GM12878 (cell line): ENCODE data around the gene PTX4. TPM values are rescaled to one million over a fixed set of nuclear protein-coding genes. Genes with fewer than 3 reads are reported as not detected.

Experiments
- ATAC-seq: fragments of 200-7000 bp; cut with Tn5 transposase; 3 replicates; pipeline ENCODE4 v1.9.1; 2020; ENCODE audit warnings: mild to moderate bottlenecking, moderate library complexity
- BruUV-seq: library from RNA; stranded (reverse); fragments of 400-500 nt; replicated peaks from 2 replicates; lab custom pipeline; 2021; lab: Mats Ljungman, UMichigan
- CTCF ChIA-PET: fragments of 300-600 bp; sonication (Branson Sonifier 250); formaldehyde crosslinking; extraction: SDS; loops from one replicate; lab custom pipeline; 2021; ENCODE audit warnings: inconsistent platforms; lab: Yijun Ruan, JAX
- POLR2A ChIA-PET: fragments of 350-600 bp; formaldehyde crosslinking; extraction: SDS; loops from one replicate; lab custom pipeline; 2021; ENCODE audit warnings: inconsistent platforms; lab: Charles Lee
- RAD21 ChIA-PET: fragments of 300-600 bp; sonication (Branson Sonifier 250); formaldehyde crosslinking; loops from one replicate; lab custom pipeline; 2023; ENCODE audit warnings: antibody characterized with exemption; ENCODE audit not compliant: unreplicated experiment; lab: Charles Lee
- SMC1A ChIA-PET: fragments of 300-600 bp; sonication (Branson Sonifier 250); formaldehyde crosslinking; loops from one replicate; lab custom pipeline; 2023; ENCODE audit not compliant: unreplicated experiment, uncharacterized antibody; lab: Charles Lee
- DNase-seq: peaks from one replicate; pipeline ENCODE4 v3.0.0-alpha.2; 2011; ENCODE audit warnings: low read depth, low spot score
- FAIRE-seq: peaks from 3 replicates; lab custom pipeline; 2011; peaks lifted over from hg19 to GRCh38; lab: Jason Lieb, UNC
- H2AFZ ChIP-seq: 2 replicates; pipeline ENCODE4 v1.6.0; 2011; ENCODE audit warnings: low read depth, low read length, control low read depth; ENCODE audit not compliant: control insufficient read depth
- H3K27ac ChIP-seq: 2 replicates; pipeline ENCODE4 v1.5.1; 2011; ENCODE audit warnings: control low read depth; ENCODE audit not compliant: control insufficient read depth, insufficient read depth
- H3K27me3 ChIP-seq, 2 experiments: replicated peaks in 1 of 2; 2 replicates each; pipeline versions ENCODE4 v1.6.0 to v1.6.1; 2011; ENCODE audit warnings: low read length in 1 of 2; ENCODE audit not compliant: control insufficient read depth in 2 of 2, insufficient read depth in 2 of 2
- H3K36me3 ChIP-seq, 2 experiments: 2 replicates each; pipeline ENCODE4 v1.5.1; 2011; ENCODE audit warnings: low read length in 1 of 2; ENCODE audit not compliant: control insufficient read depth in 2 of 2, insufficient read depth in 2 of 2
- H3K4me1 ChIP-seq: 2 replicates; pipeline ENCODE4 v1.6.1; 2011; ENCODE audit warnings: mild to moderate bottlenecking, low read length, moderate library complexity, mixed read lengths; ENCODE audit not compliant: control insufficient read depth, insufficient read depth
- H3K4me2 ChIP-seq: 2 replicates; pipeline ENCODE4 v1.6.0; 2011; ENCODE audit warnings: control low read depth; ENCODE audit not compliant: control insufficient read depth, insufficient read depth
- H3K4me3 ChIP-seq: fragments of 200-600 bp; sonication (generic); 2 replicates; pipeline ENCODE4 v1.5.1; 2016
- H3K79me2 ChIP-seq: 2 replicates; pipeline ENCODE4 v1.6.0; 2011; ENCODE audit warnings: low read length; ENCODE audit not compliant: control insufficient read depth, insufficient read depth
- H3K9ac ChIP-seq: 2 replicates; pipeline ENCODE4 v1.8.0; 2011; ENCODE audit warnings: low read length, control low read depth, mixed read lengths; ENCODE audit not compliant: control insufficient read depth, insufficient read depth
- H3K9me3 ChIP-seq: replicated peaks from 3 replicates; pipeline ENCODE4 v1.5.1; 2011; ENCODE audit warnings: mild to moderate bottlenecking, low read length; ENCODE audit not compliant: control insufficient read depth, insufficient read depth
- H4K20me1 ChIP-seq: 2 replicates; pipeline ENCODE4 v1.6.0; 2011; ENCODE audit not compliant: control insufficient read depth, insufficient read depth
- CBX3 ChIP-seq: fragments of 200-600 bp; sonication (generic); IDR thresholded peaks from 2 replicates; pipeline ENCODE4 v1.6.1; 2016; ENCODE audit warnings: low read depth, borderline replicate concordance
- CHD4 ChIP-seq: fragments of 200-600 bp; sonication (generic); IDR thresholded peaks from 2 replicates; pipeline ENCODE4 v1.6.1; 2016; ENCODE audit warnings: mild to moderate bottlenecking
- CREM ChIP-seq: IDR thresholded peaks from 2 replicates; pipeline ENCODE4 v1.6.1; 2014; ENCODE audit warnings: antibody characterized with exemption, low read depth
- GABPA ChIP-seq: IDR thresholded peaks from 2 replicates; pipeline ENCODE4 v1.6.1; 2014; ENCODE audit warnings: antibody characterized with exemption, low read depth, mild to moderate bottlenecking, inconsistent platforms
- MTA2 ChIP-seq: fragments of 450-650 bp; IDR thresholded peaks from 2 replicates; pipeline ENCODE4 v1.6.1; 2016; ENCODE audit warnings: low read depth, mild to moderate bottlenecking, moderate library complexity
- MTA3 ChIP-seq: IDR thresholded peaks from 2 replicates; pipeline ENCODE4 v1.6.1; 2012; ENCODE audit warnings: low read length, inconsistent platforms, borderline replicate concordance
- MXI1 ChIP-seq: fragments of 150-350 bp; IDR thresholded peaks from 2 replicates; pipeline ENCODE4 v1.6.1; 2011; ENCODE audit warnings: low read depth, mild to moderate bottlenecking, inconsistent platforms, low read length, improper control_type of control experiment
- NFXL1 ChIP-seq: fragments of 450-650 bp; IDR thresholded peaks from 2 replicates; pipeline ENCODE4 v1.6.1; 2017; ENCODE audit warnings: antibody characterized with exemption, mild to moderate bottlenecking, borderline replicate concordance
- POLR2A ChIP-seq: IDR thresholded peaks from 2 replicates; pipeline ENCODE4 v1.6.1; 2011; ENCODE audit warnings: low read depth, mild to moderate bottlenecking, low read length
- RCOR1 ChIP-seq: conservative IDR thresholded peaks from 2 replicates; pipeline ENCODE4 v1.6.1; 2012; ENCODE audit warnings: low read depth, low read length, improper control_type of control experiment
- SMC3 ChIP-seq: IDR thresholded peaks from 2 replicates; pipeline ENCODE4 v1.6.1; 2011; ENCODE audit warnings: low read length, improper control_type of control experiment, borderline replicate concordance
- SREBF1 ChIP-seq: IDR thresholded peaks from 2 replicates; pipeline ENCODE4 v1.6.1; 2012; ENCODE audit warnings: mild to moderate bottlenecking, low read length
- SRF ChIP-seq, 2 experiments: IDR thresholded peaks; 2 replicates each; pipeline ENCODE4 v1.6.1; 2011; ENCODE audit warnings: low read depth in 2 of 2, low read length in 2 of 2, mild to moderate bottlenecking in 1 of 2, moderate library complexity in 1 of 2
- TARDBP ChIP-seq: IDR thresholded peaks from 2 replicates; pipeline ENCODE4 v1.6.1; 2016; ENCODE audit warnings: borderline replicate concordance
- ZBED1 ChIP-seq: IDR thresholded peaks from 2 replicates; pipeline ENCODE4 v1.6.1; 2016; ENCODE audit warnings: borderline replicate concordance
- WGBS: methylation state at CpG from one replicate; pipeline ENCODE4 v1.1.6; 2016; ENCODE audit warnings: low lambda C conversion rate; ENCODE audit not compliant: insufficient replicate concordance, insufficient coverage; ENCODE audit errors: missing lambda C conversion rate; 5-methylcytosine and 5-hydroxymethylcytosine counted together
- in situ Hi-C: fragments of 300-500 bp; cut with MboI; formaldehyde crosslinking; loops from 9 replicates; pipeline ENCODE4 v1.14.3; 2018; ENCODE audit warnings: mixed read lengths
- intact Hi-C: fragments of 100-400 bp; cut with micrococcal nuclease; formaldehyde crosslinking; loops from one replicate; pipeline ENCODE4 v1.14.2; 2022; ENCODE audit not compliant: unreplicated experiment
- polyA plus RNA-seq, 11 experiments: library from polyadenylated mRNA; depleted of rRNA in 4 of 11; unstranded in 6 of 11; stranded (reverse) in 5 of 11; fragments of >200 nt; fragmentation: Nextera tagmentation in 4 of 11; fragmentation: Illumina TruSeq in 1 of 11; extraction: Ambion mirVana in 4 of 11; extraction: Trizol in 1 of 11; gene quantifications; 1 replicate in 1 of 11; 2 replicates in 10 of 11; pipeline versions ENCODE4 v1.2.1 to v1.2.3, GENCODE V29; 2011 to 2016; ENCODE audit warnings: inconsistent platforms in 2 of 11, missing spikeins in 2 of 11, low read depth in 1 of 11
- total RNA-seq, 4 experiments: library from RNA; depleted of rRNA in 3 of 4; stranded (reverse); fragments of >200 nt in 3 of 4; fragmentation: Illumina TruSeq in 1 of 4; extraction: Trizol in 1 of 4; gene quantifications; 2 replicates each; pipeline versions ENCODE4 v1.2.1 to v1.2.3, GENCODE V29; 2013 to 2021
- TF ChIP-seq, protein P1 (sequence below): IDR thresholded peaks from 2 replicates; pipeline ENCODE4 v1.6.1; 2011; ENCODE audit warnings: low read depth, mild to moderate bottlenecking, low read length, moderate library complexity, borderline replicate concordance; ENCODE audit errors: extremely low read depth

PTX4 gene
- total and polyA plus RNA-seq, 10 of the 15 experiments (the other 5 are each of a cell fraction or from before 2014, with no cell fraction given): not detected

DNA sequence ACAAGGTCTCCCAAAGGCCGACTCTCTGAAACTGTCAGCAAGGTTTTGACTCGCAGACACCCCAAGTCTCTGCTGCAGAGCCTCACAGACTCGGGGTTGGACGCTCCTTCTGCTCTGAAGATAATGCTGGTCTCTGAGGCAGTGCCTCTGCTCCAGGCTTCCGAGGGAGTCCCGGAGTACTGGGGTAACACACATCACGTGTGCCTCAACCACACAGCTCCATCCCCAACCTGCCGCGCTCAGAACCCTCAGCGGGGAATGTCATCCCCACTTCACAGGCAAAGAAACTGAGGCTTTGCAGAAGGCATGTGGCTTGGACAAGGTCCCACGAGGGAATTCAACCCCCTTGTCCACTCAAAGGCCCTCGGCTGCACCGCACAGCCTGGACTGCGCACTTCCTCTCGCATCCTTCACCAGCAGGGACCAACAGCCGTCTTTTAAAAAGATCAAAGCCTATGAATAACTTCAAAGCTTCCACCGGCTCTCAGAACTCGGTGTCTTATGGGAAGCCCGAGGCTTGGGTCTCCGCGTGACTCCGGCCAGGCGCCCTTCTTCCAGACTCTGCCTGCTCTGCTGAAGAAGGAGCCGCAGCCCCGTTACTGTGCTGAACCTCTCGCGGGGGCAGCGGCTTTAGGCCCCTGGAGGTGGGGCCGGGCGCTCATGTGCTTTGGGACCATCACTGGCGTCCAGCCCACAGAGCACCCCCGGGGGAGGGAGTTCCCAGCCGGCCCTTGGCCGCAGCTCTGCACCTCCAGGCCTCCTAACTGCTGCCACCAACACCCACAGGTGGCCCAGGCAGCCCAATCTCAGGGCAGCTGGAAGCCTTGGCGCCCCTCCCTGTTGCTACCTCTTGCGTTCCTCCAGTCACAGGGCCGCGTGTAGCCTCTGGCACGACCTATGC, 46.9 kb upstream of the PTX4 start:
- SMC1A ChIA-PET: no interaction called here
- no peak overlapping the region for H3K4me2 ChIP-seq
- RAD21 ChIA-PET: no interaction called here
- H3K9me3 ChIP-seq: no peaks in the 10 kb centered on the region
- no peaks in the 10 kb centered on the region for H3K4me1 ChIP-seq
- CTCF ChIA-PET: no interaction called here
- 54% methylated on average over 37 of the region's 39 CpGs for WGBS
- H3K4me3 ChIP-seq: no peak overlapping the region
- H3K36me3 ChIP-seq: no peaks in the 10 kb centered on the region
- ATAC-seq (no peak), FAIRE-seq (no peak), DNase-seq (no peak)
- BruUV-seq: no TSS peak
- TF ChIP-seq, protein P1, sequence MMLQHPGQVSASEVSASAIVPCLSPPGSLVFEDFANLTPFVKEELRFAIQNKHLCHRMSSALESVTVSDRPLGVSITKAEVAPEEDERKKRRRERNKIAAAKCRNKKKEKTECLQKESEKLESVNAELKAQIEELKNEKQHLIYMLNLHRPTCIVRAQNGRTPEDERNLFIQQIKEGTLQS: no peak
- intact Hi-C loops: no loop called here
- no peaks in the 10 kb centered on the region for H3K79me2 ChIP-seq
- no peak overlapping the region for H2AFZ ChIP-seq
- in situ Hi-C loops: no loop called here
- POLR2A ChIA-PET: no interaction called here
- no peaks in the 10 kb centered on the region; a peak in 2 of 4 replicates for H3K27me3 ChIP-seq
- no peak overlapping the region for H3K9ac ChIP-seq
- no peaks in the 10 kb centered on the region for H4K20me1 ChIP-seq
- H3K27ac ChIP-seq: no peak overlapping the region

DNA sequence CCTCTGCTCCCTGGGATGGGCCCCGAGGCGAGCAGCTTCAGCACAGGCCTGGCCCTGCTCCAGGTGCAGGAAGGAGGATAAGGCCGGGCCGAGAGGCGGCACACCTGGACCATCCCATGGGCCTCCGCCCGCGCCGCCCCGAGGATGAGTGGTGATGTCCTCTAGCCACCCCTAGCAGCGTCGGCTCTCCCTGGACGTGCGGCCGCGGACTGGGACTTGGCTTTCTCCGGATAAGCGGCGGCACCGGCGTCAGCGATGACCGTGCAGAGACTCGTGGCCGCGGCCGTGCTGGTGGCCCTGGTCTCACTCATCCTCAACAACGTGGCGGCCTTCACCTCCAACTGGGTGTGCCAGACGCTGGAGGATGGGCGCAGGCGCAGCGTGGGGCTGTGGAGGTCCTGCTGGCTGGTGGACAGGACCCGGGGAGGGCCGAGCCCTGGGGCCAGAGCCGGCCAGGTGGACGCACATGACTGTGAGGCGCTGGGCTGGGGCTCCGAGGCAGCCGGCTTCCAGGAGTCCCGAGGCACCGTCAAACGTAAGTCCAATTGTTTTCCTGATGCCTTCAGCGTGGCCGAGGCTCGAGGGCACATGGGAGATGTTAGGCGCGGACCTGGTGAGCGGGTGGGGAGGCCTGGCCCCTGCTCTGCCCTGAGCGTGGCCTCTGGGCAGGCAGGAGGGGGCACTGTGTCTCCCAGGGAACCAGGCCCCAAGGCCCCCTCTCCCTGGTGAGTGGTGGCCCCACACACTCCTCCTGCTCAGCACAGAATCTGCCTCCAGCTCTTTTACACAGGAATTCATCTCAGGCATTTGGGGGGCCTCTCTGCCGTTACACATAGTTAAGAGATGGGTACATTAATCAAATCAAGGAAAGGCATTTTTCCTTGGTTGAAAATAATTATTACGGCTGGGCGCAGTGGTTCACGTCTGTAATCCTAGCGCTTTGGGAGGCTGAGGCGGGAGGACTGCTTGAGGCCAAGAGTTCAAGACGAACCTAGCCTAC, 45.6 kb upstream of the PTX4 start:
- WGBS: 65% methylated on average over 57 of the region's 57 CpGs
- RAD21 ChIA-PET: no interaction called here
- POLR2A ChIA-PET: no interaction called here
- SMC1A ChIA-PET: no interaction called here
- FAIRE-seq (no peak), DNase-seq (no peak), ATAC-seq (no peak)
- no peaks in the 10 kb centered on the region for H3K4me1 ChIP-seq
- H2AFZ ChIP-seq: no peak overlapping the region
- no peaks in the 10 kb centered on the region for H3K79me2 ChIP-seq
- intact Hi-C loops (no loop called here), in situ Hi-C loops (no loop called here)
- no peaks in the 10 kb centered on the region for H3K9me3 ChIP-seq
- H3K36me3 ChIP-seq: no peaks in the 10 kb centered on the region
- no peaks in the 10 kb centered on the region for H4K20me1 ChIP-seq
- no peak overlapping the region for H3K4me2 ChIP-seq
- H3K4me3 ChIP-seq: no peak overlapping the region
- no TSS peak for BruUV-seq
- H3K27me3 ChIP-seq: no peaks in the 10 kb centered on the region; a peak in 2 of 4 replicates
- no peak overlapping the region for H3K27ac ChIP-seq
- H3K9ac ChIP-seq: no peak overlapping the region
- CTCF ChIA-PET: no interaction called here
- TF ChIP-seq CBX3 (no peak), CHD4 (no peak), NFXL1 (no peak), SREBF1 (no peak), SMC3 (no peak), MTA2 (no peak), SRF (IDR thresholded peaks at IDR 0.05; ENCODE audit: low read depth in 2 of 2, low read length in 2 of 2) (no peak), TARDBP (no peak), ZBED1 (no peak), RCOR1 (no peak), CREM (no peak), POLR2A (no peak), GABPA (no peak), MTA3 (no peak), MXI1 (no peak)
